HepG2 (cell line): Measurements from ENCODE around the gene GNAT2. TPM values are rescaled to one million over a fixed set of nuclear protein-coding genes. Genes with fewer than 3 reads are reported as not detected.

Source experiments
- HOXA5 ChIP-seq: sonication (generic); formaldehyde crosslinking; IDR thresholded peaks from 2 replicates; pipeline ENCODE4 v1.4.0; 2020; ENCODE audit warnings: missing genetic modification reagents
- KAT2B ChIP-seq: fragments of 150-350 bp; IDR thresholded peaks from 2 replicates; pipeline ENCODE4 v1.6.1; 2014; ENCODE audit warnings: low read depth, low read length, borderline replicate concordance
- KLF11 ChIP-seq: IDR thresholded peaks from 2 replicates; pipeline ENCODE4 v1.6.1; 2016; ENCODE audit warnings: missing compliant biosample characterization
- KMT2A ChIP-seq: sonication (generic); formaldehyde crosslinking; IDR thresholded peaks from 2 replicates; pipeline ENCODE4 v1.4.0; 2020; ENCODE audit warnings: missing genetic modification reagents
- MYC ChIP-seq: sonication (generic); formaldehyde crosslinking; IDR thresholded peaks from 2 replicates; pipeline ENCODE4 v1.9.0; 2021; ENCODE audit warnings: missing genetic modification reagents, borderline replicate concordance
- NR2F2 ChIP-seq: IDR thresholded peaks from 2 replicates; pipeline ENCODE4 v1.6.1; 2012; ENCODE audit warnings: low read depth, inconsistent platforms, borderline replicate concordance
- RFXAP ChIP-seq: sonication (generic); formaldehyde crosslinking; IDR thresholded peaks from 2 replicates; pipeline ENCODE4 v1.4.0; 2020; ENCODE audit warnings: missing genetic modification reagents, borderline replicate concordance
- SIX4 ChIP-seq: sonication (generic); formaldehyde crosslinking; IDR thresholded peaks from 2 replicates; pipeline ENCODE4 v1.4.0; 2020; ENCODE audit warnings: missing genetic modification reagents
- SMARCE1 ChIP-seq: fragments of 450-650 bp; IDR thresholded peaks from 2 replicates; pipeline ENCODE4 v1.6.1; 2017; ENCODE audit warnings: borderline replicate concordance
- SRF ChIP-seq: IDR thresholded peaks from 2 replicates; pipeline ENCODE4 v1.6.1; 2011; ENCODE audit warnings: mild to moderate bottlenecking, low read depth, low read length, moderate library complexity
- ZNF20 ChIP-seq: sonication (generic); formaldehyde crosslinking; IDR thresholded peaks from 2 replicates; pipeline ENCODE4 v1.4.0; 2020; ENCODE audit warnings: mild to moderate bottlenecking, moderate library complexity, missing genetic modification reagents
- ZNF557 ChIP-seq: sonication (generic); formaldehyde crosslinking; IDR thresholded peaks from 2 replicates; pipeline ENCODE4 v1.4.0; 2020; ENCODE audit warnings: missing genetic modification reagents
- ZNF562 ChIP-seq: sonication (generic); formaldehyde crosslinking; IDR thresholded peaks from 2 replicates; pipeline ENCODE4 v1.8.0; 2022; ENCODE audit warnings: missing genetic modification reagents, borderline replicate concordance
- ZNF720 ChIP-seq: sonication (generic); formaldehyde crosslinking; IDR thresholded peaks from 2 replicates; pipeline ENCODE4 v1.4.0; 2020; ENCODE audit warnings: missing genetic modification reagents
- polyA plus RNA-seq, 8 experiments: library from polyadenylated mRNA; depleted of rRNA in 3 of 8; stranded (reverse) in 7 of 8; unstranded in 1 of 8; fragments of >200 nt; fragmentation: Illumina TruSeq in 4 of 8; extraction: Trizol in 4 of 8; gene quantifications; 2 replicates each; pipeline versions ENCODE4 v1.2.1 to v1.2.3, GENCODE V29; 2011 to 2016; ENCODE audit warnings: low read depth in 4 of 8, missing spikeins in 1 of 8, mixed read lengths in 1 of 8; ENCODE audit not compliant: insufficient read depth in 1 of 8
- total RNA-seq, 5 experiments: library from RNA; depleted of rRNA; stranded (reverse); fragments of >200 nt; fragmentation: Illumina TruSeq; extraction: Trizol; gene quantifications; 2 replicates each; pipeline ENCODE4 v1.2.3, GENCODE V29; 2016; ENCODE audit warnings: low read depth in 1 of 5
- TF ChIP-seq, protein P1 (sequence below): IDR thresholded peaks from 2 replicates; pipeline ENCODE4 v1.6.1; 2016; ENCODE audit warnings: mild to moderate bottlenecking, missing biosample characterization, missing genetic modification reagents

GNAT2 gene
- total and polyA plus RNA-seq, 2 of the 13 experiments (the other 11 are each of a cell fraction or from before 2014, with no cell fraction given), result 0.08 to 0.20 TPM

DNA sequence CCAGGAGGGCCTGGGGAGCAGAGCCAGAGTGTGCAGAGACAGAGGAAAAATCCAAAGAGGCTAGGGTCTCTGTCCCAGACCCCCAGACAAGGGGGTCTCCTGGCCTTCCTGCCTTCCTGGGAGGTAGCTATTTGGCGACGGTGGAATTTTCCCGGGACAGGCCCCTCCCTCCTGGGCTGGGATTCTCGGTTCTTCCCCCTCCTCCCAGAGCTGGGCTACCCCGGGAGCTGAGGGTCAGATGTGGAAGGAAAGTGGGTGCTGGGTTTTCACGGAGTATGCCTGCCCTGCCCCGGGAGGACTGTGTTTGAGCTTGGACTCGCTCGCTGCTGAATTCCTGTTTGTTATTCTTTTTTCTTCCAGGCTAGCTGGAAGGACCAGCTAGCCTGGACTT lies 980 bp upstream of the GNAT2 start (continued):
- no peak for TF ChIP-seq RFXAP (CRISPR knock-in tag)
- TF ChIP-seq KMT2A (CRISPR knock-in tag), result no peak
- TF ChIP-seq, protein P1, sequence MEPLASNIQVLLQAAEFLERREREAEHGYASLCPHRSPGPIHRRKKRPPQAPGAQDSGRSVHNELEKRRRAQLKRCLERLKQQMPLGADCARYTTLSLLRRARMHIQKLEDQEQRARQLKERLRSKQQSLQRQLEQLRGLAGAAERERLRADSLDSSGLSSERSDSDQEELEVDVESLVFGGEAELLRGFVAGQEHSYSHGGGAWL (CRISPR knock-in tag), result no peak; the same call in 1 of the 2 replicates
- no peak for TF ChIP-seq SMARCE1
- TF ChIP-seq KAT2B, result no peak
- TF ChIP-seq HOXA5 (CRISPR knock-in tag), result 0 out of 2 replicates have a peak, but pooled peaks have one; percentile 14
- no peak for TF ChIP-seq SRF
- no peak for TF ChIP-seq SIX4
- TF ChIP-seq ZNF557 (CRISPR knock-in tag), result no peak
- TF ChIP-seq ZNF562 (CRISPR knock-in tag), result no peak
- TF ChIP-seq NR2F2, result no peak
- TF ChIP-seq ZNF20 (CRISPR knock-in tag), result no peak
- no peak for TF ChIP-seq ZNF720 (CRISPR knock-in tag)
- TF ChIP-seq KLF11 (CRISPR knock-in tag), result no peak
- TF ChIP-seq MYC (CRISPR knock-in tag), result no peak
